HepG2 (cell line): ENCODE data around the gene CABLES2. TPM values are rescaled to one million over a fixed set of nuclear protein-coding genes. Genes with fewer than 3 reads are reported as not detected.

Experiments
- CBX1 ChIP-seq: IDR thresholded peaks from one replicate; pipeline ENCODE4 v1.6.1; 2016; ENCODE audit warnings: antibody characterized with exemption, low read depth
- FOXO1 ChIP-seq: sonication (generic); formaldehyde crosslinking; IDR thresholded peaks from 2 replicates; pipeline ENCODE4 v1.4.0; 2020; ENCODE audit warnings: missing genetic modification reagents
- HDAC1 ChIP-seq: sonication (generic); formaldehyde crosslinking; IDR thresholded peaks from 2 replicates; pipeline ENCODE4 v1.5.1; 2020; ENCODE audit warnings: mild to moderate bottlenecking, missing genetic modification reagents
- HNRNPL ChIP-seq: fragments of 200-400 bp; formaldehyde crosslinking; IDR thresholded peaks from 2 replicates; pipeline ENCODE4 v1.6.1; 2017; ENCODE audit warnings: mild to moderate bottlenecking, low read depth, low read length
- ISL2 ChIP-seq: sonication (generic); formaldehyde crosslinking; IDR thresholded peaks from 2 replicates; pipeline ENCODE4 v1.5.0; 2020; ENCODE audit warnings: missing genetic modification reagents
- NR2F2 ChIP-seq: IDR thresholded peaks from 2 replicates; pipeline ENCODE4 v1.6.1; 2012; ENCODE audit warnings: low read depth, inconsistent platforms, borderline replicate concordance
- TBX2 ChIP-seq: sonication (generic); formaldehyde crosslinking; IDR thresholded peaks from 2 replicates; pipeline ENCODE4 v1.5.0; 2020; ENCODE audit warnings: missing genetic modification reagents, mild to moderate bottlenecking, borderline replicate concordance
- TCF7L2 ChIP-seq: IDR thresholded peaks from 2 replicates; pipeline ENCODE4 v1.6.1; 2011; ENCODE audit warnings: mild to moderate bottlenecking, low read depth, low read length, moderate library complexity
- THAP8 ChIP-seq: sonication (generic); formaldehyde crosslinking; IDR thresholded peaks from 2 replicates; pipeline ENCODE4 v1.5.1; 2020; ENCODE audit warnings: missing genetic modification reagents, mild to moderate bottlenecking, borderline replicate concordance
- THRA ChIP-seq: sonication (generic); formaldehyde crosslinking; IDR thresholded peaks from 2 replicates; pipeline ENCODE4 v1.4.0; 2020; ENCODE audit warnings: missing genetic modification reagents, borderline replicate concordance
- ZBTB7B ChIP-seq: sonication (generic); formaldehyde crosslinking; IDR thresholded peaks from 2 replicates; pipeline ENCODE4 v1.4.0; 2020; ENCODE audit warnings: missing genetic modification reagents
- ZNF564 ChIP-seq: sonication (generic); formaldehyde crosslinking; IDR thresholded peaks from 2 replicates; pipeline ENCODE4 v1.8.1; 2023; ENCODE audit warnings: mild to moderate bottlenecking, missing genetic modification reagents
- polyA plus RNA-seq, 8 experiments: library from polyadenylated mRNA; depleted of rRNA in 3 of 8; stranded (reverse) in 7 of 8; unstranded in 1 of 8; fragments of >200 nt; fragmentation: Illumina TruSeq in 4 of 8; extraction: Trizol in 4 of 8; gene quantifications; 2 replicates each; pipeline versions ENCODE4 v1.2.1 to v1.2.3, GENCODE V29; 2011 to 2016; ENCODE audit warnings: low read depth in 4 of 8, missing spikeins in 1 of 8, mixed read lengths in 1 of 8; ENCODE audit not compliant: insufficient read depth in 1 of 8
- total RNA-seq, 5 experiments: library from RNA; depleted of rRNA; stranded (reverse); fragments of >200 nt; fragmentation: Illumina TruSeq; extraction: Trizol; gene quantifications; 2 replicates each; pipeline ENCODE4 v1.2.3, GENCODE V29; 2016; ENCODE audit warnings: low read depth in 1 of 5
- TF ChIP-seq, protein P1 (sequence below): IDR thresholded peaks from 2 replicates; pipeline ENCODE4 v1.6.1; 2016; ENCODE audit warnings: missing compliant biosample characterization, missing genetic modification reagents, borderline replicate concordance

The CABLES2 gene
- total and polyA plus RNA-seq, 2 of the 13 experiments (the other 11 are each of a cell fraction or from before 2014, with no cell fraction given): 5.2 to 9.7 TPM

DNA sequence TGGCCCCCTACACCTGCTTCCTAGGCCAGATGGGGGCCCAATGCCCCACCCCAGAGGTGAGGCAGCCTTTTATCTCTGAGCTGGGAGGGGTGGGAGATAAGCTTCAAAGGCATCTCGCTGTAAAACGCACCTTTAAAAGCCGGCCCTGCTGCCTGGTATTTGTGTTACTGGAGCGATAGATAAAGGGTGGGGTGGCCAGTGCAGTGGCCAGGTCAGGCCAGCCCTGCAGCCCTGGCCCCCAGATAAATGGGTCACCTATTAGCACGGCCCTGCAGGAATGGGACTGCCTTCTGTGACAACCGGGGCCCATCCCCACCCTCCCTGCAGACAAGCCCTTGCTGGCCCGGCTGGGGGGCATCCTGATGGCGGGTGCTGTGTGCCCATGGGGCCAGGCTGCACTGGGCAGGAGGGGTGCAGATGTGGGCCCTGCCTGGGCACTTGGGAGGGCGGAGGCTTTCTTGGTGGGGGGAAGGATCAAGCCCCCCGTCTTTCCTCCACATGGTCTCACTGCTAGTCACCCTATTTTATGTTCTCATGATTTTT, 23.3 kb upstream of the CABLES2 start (continued):
- peak; percentile 88 for TF ChIP-seq ISL2
- peak; percentile 80 for TF ChIP-seq HNRNPL
- TF ChIP-seq FOXO1 (CRISPR knock-in tag): 0 out of 2 replicates have a peak, but pooled peaks have one; percentile 10
- 0 out of 2 replicates have a peak, but pooled peaks have one; percentile 38 for TF ChIP-seq HDAC1 (CRISPR knock-in tag)
- no peak for TF ChIP-seq THAP8 (CRISPR knock-in tag)
- no peak for TF ChIP-seq CBX1
- TF ChIP-seq ZBTB7B: peak; percentile 81
- peak; percentile 94 for TF ChIP-seq TBX2 (CRISPR knock-in tag)
- TF ChIP-seq, protein P1, sequence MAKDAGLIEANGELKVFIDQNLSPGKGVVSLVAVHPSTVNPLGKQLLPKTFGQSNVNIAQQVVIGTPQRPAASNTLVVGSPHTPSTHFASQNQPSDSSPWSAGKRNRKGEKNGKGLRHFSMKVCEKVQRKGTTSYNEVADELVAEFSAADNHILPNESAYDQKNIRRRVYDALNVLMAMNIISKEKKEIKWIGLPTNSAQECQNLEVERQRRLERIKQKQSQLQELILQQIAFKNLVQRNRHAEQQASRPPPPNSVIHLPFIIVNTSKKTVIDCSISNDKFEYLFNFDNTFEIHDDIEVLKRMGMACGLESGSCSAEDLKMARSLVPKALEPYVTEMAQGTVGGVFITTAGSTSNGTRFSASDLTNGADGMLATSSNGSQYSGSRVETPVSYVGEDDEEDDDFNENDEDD (CRISPR knock-in tag): no peak
- peak; percentile 58; the same call in 1 of the 2 replicates for TF ChIP-seq TCF7L2
- 0 out of 2 replicates have a peak, but pooled peaks have one; percentile 34 for TF ChIP-seq THRA
- TF ChIP-seq ZNF564: no peak
- peak; percentile 58; the same call in 1 of the 2 replicates for TF ChIP-seq NR2F2
